MCF 10A (cell line): ENCODE data around the gene GNB4. TPM values are rescaled to one million over a fixed set of nuclear protein-coding genes. Genes with fewer than 3 reads are reported as not detected.

Experiments
- BruUV-seq: library from RNA; stranded (reverse); fragments of 400-500 nt; replicated peaks from 2 replicates; lab custom pipeline; 2021; lab: Mats Ljungman, UMichigan
- CTCF ChIA-PET: fragments of 300-600 bp; sonication (Branson Sonifier 250); formaldehyde crosslinking; extraction: SDS; loops from one replicate; lab custom pipeline; 2021; ENCODE audit warnings: antibody characterized with exemption, inconsistent platforms; lab: Yijun Ruan, JAX
- POLR2A ChIA-PET: fragments of 300-600, 350-650 bp; sonication (Branson Sonifier 250); formaldehyde crosslinking; extraction: SDS; loops from one replicate; lab custom pipeline; 2020; ENCODE audit warnings: antibody characterized with exemption, inconsistent platforms; lab: Yijun Ruan, JAX
- DNase-seq: peaks from one replicate; pipeline ENCODE4 v3.0.0-alpha.2; 2018; ENCODE audit not compliant: unreplicated experiment
- H3K27ac Mint-ChIP-seq: one replicate; pipeline ENCODE4 v1.8.0; 2022; ENCODE audit warnings: mild to moderate bottlenecking, low read depth, mixed read lengths; ENCODE audit not compliant: unreplicated experiment
- H3K27me3 Mint-ChIP-seq: one replicate; pipeline ENCODE4 v1.8.0; 2022; ENCODE audit warnings: mixed read lengths; ENCODE audit not compliant: insufficient read depth, unreplicated experiment
- H3K36me3 Mint-ChIP-seq: one replicate; pipeline ENCODE4 v1.8.0; 2022; ENCODE audit warnings: mild to moderate bottlenecking, moderate library complexity, mixed read lengths; ENCODE audit not compliant: insufficient read depth, unreplicated experiment
- H3K4me1 Mint-ChIP-seq: one replicate; pipeline ENCODE4 v1.8.0; 2022; ENCODE audit warnings: mixed read lengths; ENCODE audit not compliant: insufficient read depth, unreplicated experiment
- H3K4me3 Mint-ChIP-seq: one replicate; pipeline ENCODE4 v1.8.0; 2022; ENCODE audit warnings: mild to moderate bottlenecking, moderate library complexity, mixed read lengths; ENCODE audit not compliant: unreplicated experiment
- H3K9me3 Mint-ChIP-seq: one replicate; pipeline ENCODE4 v1.8.0; 2022; ENCODE audit warnings: mixed read lengths; ENCODE audit not compliant: unreplicated experiment
- CTCF ChIP-seq: fragments of 200-600 bp; IDR thresholded peaks from one replicate; pipeline ENCODE4 v1.8.0; 2022; ENCODE audit warnings: antibody characterized with exemption, mild to moderate bottlenecking; ENCODE audit not compliant: unreplicated experiment
- intact Hi-C: fragments of 100-400 bp; cut with micrococcal nuclease; formaldehyde crosslinking; loops from 2 replicates; pipeline ENCODE4 v1.14.1; 2022
- total RNA-seq: library from RNA; stranded (reverse); gene quantifications from 2 replicates; pipeline ENCODE4 v1.2.3, GENCODE V29; 2022

The GNB4 gene
- total RNA-seq, 1 experiment from 2014 or later = 20.8 TPM

DNA sequence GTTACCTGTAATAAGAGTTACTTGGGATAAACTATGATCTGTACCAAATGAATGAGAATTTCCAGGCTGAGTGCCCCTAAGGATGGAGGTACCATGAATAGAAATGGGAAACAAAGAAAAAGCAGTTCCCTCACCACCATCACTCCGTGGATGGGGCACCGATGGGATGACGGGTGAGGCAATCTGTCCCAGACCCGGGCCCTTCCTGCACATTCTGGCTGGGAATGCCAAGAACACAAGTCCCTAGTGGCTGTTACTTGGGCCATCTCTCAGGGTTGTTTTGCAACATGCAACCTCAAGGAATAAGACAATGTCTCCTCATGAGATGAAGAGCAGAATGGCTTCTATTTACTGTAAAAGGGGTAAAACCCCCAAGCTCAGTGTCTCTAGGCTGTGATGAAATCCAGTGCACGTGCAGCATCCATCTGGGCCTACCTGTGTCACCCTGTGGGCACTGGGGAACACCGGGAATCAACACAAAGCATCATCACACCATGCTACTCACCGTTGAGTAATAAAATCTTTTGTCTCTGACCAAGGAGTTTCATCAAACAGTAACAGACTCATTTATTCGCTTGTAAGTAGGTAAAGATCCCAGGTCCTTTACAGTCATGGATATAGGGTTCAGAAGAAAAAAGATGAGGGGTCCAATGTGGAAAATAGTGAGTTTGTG is 22.3 kb downstream of the GNB4 start:
- Mint-ChIP-seq H3K4me1 (peaks cover 27% of the 10 kb centered on the region), H3K9me3 (no peaks in the 10 kb centered on the region), H3K27ac (no peak overlapping the region), H3K36me3 (peaks cover 12% of the 10 kb centered on the region), H3K27me3 (no peaks in the 10 kb centered on the region), H3K4me3 (no peak overlapping the region)
- intact Hi-C loops = no loop called here
- no peak for TF ChIP-seq CTCF
- CTCF ChIA-PET = interaction anchor here (1.0 kb wide), 1 partner anchor 57 kb away, joined by 3 read pairs; no protein-coding TSS in a partner anchor
- no peak for DNase-seq
- POLR2A ChIA-PET = interaction anchor here (0.7 to 0.9 kb wide), 2 partner anchors 11 to 946 kb away, joined by 4 to 5 read pairs; no protein-coding TSS in a partner anchor
- BruUV-seq = no TSS peak

- DNase-seq = no peak
- Mint-ChIP-seq H3K4me3 (no peak overlapping the region), H3K9me3 (no peaks in the 10 kb centered on the region), H3K4me1 (peaks cover 6% of the 10 kb centered on the region), H3K27me3 (no peaks in the 10 kb centered on the region), H3K36me3 (peaks cover 12% of the 10 kb centered on the region), H3K27ac (no peak overlapping the region)
- intact Hi-C loops = no loop called here
- BruUV-seq = no TSS peak
- CTCF ChIA-PET = interaction anchor here (0.7 to 0.9 kb wide), 2 partner anchors 51 to 133 kb away, joined by 3 read pairs; no protein-coding TSS in a partner anchor
- POLR2A ChIA-PET = no interaction called here
- no peak for TF ChIP-seq CTCF
Measured at GRCh38 chr3:179425075-179425474, 26.2 kb downstream of the GNB4 start.

DNA sequence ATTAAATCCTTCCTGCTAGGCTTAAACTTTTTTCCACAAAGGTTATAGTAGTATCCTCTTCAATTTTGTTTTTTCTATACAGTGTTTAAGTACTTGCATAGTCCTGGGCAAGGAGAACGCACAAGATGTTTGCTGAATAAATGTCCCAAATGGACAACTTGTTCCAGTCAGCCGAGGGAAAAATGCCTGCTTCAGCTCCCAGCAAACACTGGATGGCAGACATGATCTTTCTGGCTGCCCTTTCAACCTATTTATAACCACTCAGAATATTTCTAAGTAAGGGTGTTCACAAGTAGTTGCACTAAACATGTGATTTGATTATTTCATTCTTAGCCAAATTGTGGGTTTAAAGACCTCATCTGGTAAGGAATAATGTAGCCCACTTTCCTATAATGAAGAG is 29.8 kb downstream of the GNB4 start:
- Mint-ChIP-seq H3K36me3 (peaks cover 30% of the 10 kb centered on the region), H3K4me3 (no peak overlapping the region), H3K4me1 (no peaks in the 10 kb centered on the region), H3K9me3 (no peaks in the 10 kb centered on the region), H3K27ac (no peak overlapping the region), H3K27me3 (no peaks in the 10 kb centered on the region)
- peak; percentile 44 for TF ChIP-seq CTCF
- ChIA-PET CTCF (interaction anchor here (0.7 to 2.6 kb wide), 7 partner anchors 10 to 140 kb away, joined by 3 to 16 read pairs (median 3); no protein-coding TSS in a partner anchor), POLR2A (interaction anchor here (0.9 to 1.0 kb wide), 2 partner anchors 137 to 141 kb away, joined by 3 to 4 read pairs; partner anchors contain the start of gene ACTL6A)
- peak; percentile 33 for DNase-seq
- BruUV-seq = no TSS peak
- intact Hi-C loops = loop anchor here (1.0 kb wide), 1 partner anchor 137 kb away; no protein-coding TSS in a partner anchor

- no peak overlapping the region for H3K27ac Mint-ChIP-seq
- BruUV-seq = no TSS peak
- H3K4me3 Mint-ChIP-seq = no peak overlapping the region
- no peaks in the 10 kb centered on the region for H3K4me1 Mint-ChIP-seq
- ChIA-PET CTCF (interaction anchor here (0.7 kb wide), 1 partner anchor 94 kb away, joined by 3 read pairs; no protein-coding TSS in a partner anchor), POLR2A (interaction anchor here (0.7 kb wide), 1 partner anchor 166 kb away, joined by 3 read pairs; no protein-coding TSS in a partner anchor)
- no peaks in the 10 kb centered on the region for H3K9me3 Mint-ChIP-seq
- H3K36me3 Mint-ChIP-seq = peaks cover 25% of the 10 kb centered on the region
- intact Hi-C loops = no loop called here
- no peak for TF ChIP-seq CTCF
- no peaks in the 10 kb centered on the region for H3K27me3 Mint-ChIP-seq
- DNase-seq = no peak
Measured at GRCh38 chr3:179418610-179419009, 32.7 kb downstream of the GNB4 start.
